ENCODE data around the gene HABP2. TPM values are rescaled to one million over a fixed set of nuclear protein-coding genes. Genes with fewer than 3 reads are reported as not detected.

The HABP2 gene
- total RNA-seq, 1 experiment from 2014 or later = not detected

DNA sequence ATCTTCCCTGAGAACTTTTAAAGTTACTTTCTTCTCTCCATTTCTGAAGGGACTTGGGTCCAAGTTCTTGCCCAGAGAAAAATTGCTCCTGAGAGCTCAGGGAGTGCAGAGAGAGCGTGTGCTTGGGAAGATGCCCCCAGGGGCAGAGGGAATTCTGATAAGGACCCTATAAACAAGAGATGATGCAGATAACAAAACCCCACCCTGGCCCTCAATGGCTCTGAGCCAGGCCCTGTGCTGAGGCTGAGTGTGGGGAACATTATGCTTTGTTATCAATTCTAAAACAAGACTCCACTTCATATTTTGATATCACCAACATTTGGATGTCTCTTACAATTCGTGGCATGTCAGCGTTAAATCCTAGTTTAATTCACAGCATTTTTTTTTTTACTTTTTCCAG is 34.4 kb upstream of the HABP2 start:
- no peak overlapping the region for H2BK5ac ChIP-seq (ENCODE audit: insufficient read length, low read length)
- H3K9me3 ChIP-seq (ENCODE audit: control insufficient read depth, low read depth, low read length) = no peaks in the 10 kb centered on the region
- H4K91ac ChIP-seq (ENCODE audit: insufficient read length, low read depth, low read length) = no peak overlapping the region
- no peaks in the 10 kb centered on the region for H3K27me3 ChIP-seq (ENCODE audit: insufficient read depth, low read length)
- TF ChIP-seq, protein P1, sequence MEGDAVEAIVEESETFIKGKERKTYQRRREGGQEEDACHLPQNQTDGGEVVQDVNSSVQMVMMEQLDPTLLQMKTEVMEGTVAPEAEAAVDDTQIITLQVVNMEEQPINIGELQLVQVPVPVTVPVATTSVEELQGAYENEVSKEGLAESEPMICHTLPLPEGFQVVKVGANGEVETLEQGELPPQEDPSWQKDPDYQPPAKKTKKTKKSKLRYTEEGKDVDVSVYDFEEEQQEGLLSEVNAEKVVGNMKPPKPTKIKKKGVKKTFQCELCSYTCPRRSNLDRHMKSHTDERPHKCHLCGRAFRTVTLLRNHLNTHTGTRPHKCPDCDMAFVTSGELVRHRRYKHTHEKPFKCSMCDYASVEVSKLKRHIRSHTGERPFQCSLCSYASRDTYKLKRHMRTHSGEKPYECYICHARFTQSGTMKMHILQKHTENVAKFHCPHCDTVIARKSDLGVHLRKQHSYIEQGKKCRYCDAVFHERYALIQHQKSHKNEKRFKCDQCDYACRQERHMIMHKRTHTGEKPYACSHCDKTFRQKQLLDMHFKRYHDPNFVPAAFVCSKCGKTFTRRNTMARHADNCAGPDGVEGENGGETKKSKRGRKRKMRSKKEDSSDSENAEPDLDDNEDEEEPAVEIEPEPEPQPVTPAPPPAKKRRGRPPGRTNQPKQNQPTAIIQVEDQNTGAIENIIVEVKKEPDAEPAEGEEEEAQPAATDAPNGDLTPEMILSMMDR (conservative IDR thresholded peaks at IDR 0.05) = no peak
- DNase-seq = no peak
- Mint-ChIP-seq H3K4me3 (no peak overlapping the region), H3K27me3 (ENCODE audit: low read depth) (peaks cover 37% of the 10 kb centered on the region), H3K9me3 (no peaks in the 10 kb centered on the region; a peak in 1 of 5 replicates), H3K36me3 (ENCODE audit: insufficient read depth in 1 of 3, low read depth in 3 of 3) (no peaks in the 10 kb centered on the region), H3K27ac (no peak overlapping the region), H3K4me1 (0 out of 4 replicates have a peak, but pooled peaks cover 0 to 2% of the 10 kb centered on the region in 2 experiments)
- H3K27ac ChIP-seq (ENCODE audit: insufficient read length, low read depth, low read length) = no peak overlapping the region
- no peak overlapping the region for H2BK15ac ChIP-seq (ENCODE audit: low read depth, low read length)
- H2AFZ ChIP-seq (ENCODE audit: low read length) = no peak overlapping the region
- H3T11ph ChIP-seq (ENCODE audit: low read length) = no peak overlapping the region
- H4K5ac ChIP-seq (ENCODE audit: insufficient read length, low read depth, low read length) = no peak overlapping the region
- no peaks in the 10 kb centered on the region for H3K4me1 ChIP-seq (ENCODE audit: insufficient read depth, low read length)
- no peaks in the 10 kb centered on the region for H3K79me2 ChIP-seq (ENCODE audit: insufficient read depth, low read length)
- no peak overlapping the region for H2BK12ac ChIP-seq (ENCODE audit: insufficient read length, low read depth, low read length)
- no peak overlapping the region for H3K14ac ChIP-seq (ENCODE audit: insufficient read depth, low read length)
- no peak overlapping the region for H3K4me2 ChIP-seq (ENCODE audit: insufficient read depth, insufficient read length, low read length)
- no peak overlapping the region for H3K56ac ChIP-seq (ENCODE audit: insufficient read length, low read depth, low read length)
- no peak overlapping the region for H3K9ac ChIP-seq (ENCODE audit: extremely low read depth, insufficient read length, low read length)
- H3K23me2 ChIP-seq (ENCODE audit: insufficient read length, low read depth, low read length, poor library complexity, severe bottlenecking) = no peaks in the 10 kb centered on the region
- no peak overlapping the region for H2BK20ac ChIP-seq (ENCODE audit: low read depth, low read length, poor library complexity, severe bottlenecking)
- no peak overlapping the region for H4K8ac ChIP-seq (replicated peaks; ENCODE audit: insufficient read length, low read depth, low read length)
- no peaks in the 10 kb centered on the region for H4K20me1 ChIP-seq (ENCODE audit: control insufficient read depth, insufficient read depth, insufficient read length)
- H3K23ac ChIP-seq (ENCODE audit: insufficient read length, low read depth, low read length) = no peak overlapping the region
- no peak overlapping the region for H3K4ac ChIP-seq (ENCODE audit: low read depth, low read length)
- no peak overlapping the region for H3K18ac ChIP-seq (ENCODE audit: insufficient read length, low read depth, low read length)
- H3K79me1 ChIP-seq (ENCODE audit: insufficient read depth, low read depth, low read length, poor library complexity, severe bottlenecking) = no peaks in the 10 kb centered on the region
- no peak overlapping the region for H2AK5ac ChIP-seq (ENCODE audit: insufficient read length, low read length)
- no CpG with 5 or more reads among the region's 3 CpGs for WGBS (ENCODE audit: extremely low coverage, insufficient read length, low lambda C conversion rate)
- no peak overlapping the region for H2BK120ac ChIP-seq (ENCODE audit: low read depth, low read length, poor library complexity, severe bottlenecking)
